GF-D8 (cell line): ENCODE data around the gene MORN5.

Experiments used
- DNase-seq: peaks from one replicate; lab custom pipeline; 2025; lab: John Stamatoyannopoulos, UW

MORN5 gene

DNA sequence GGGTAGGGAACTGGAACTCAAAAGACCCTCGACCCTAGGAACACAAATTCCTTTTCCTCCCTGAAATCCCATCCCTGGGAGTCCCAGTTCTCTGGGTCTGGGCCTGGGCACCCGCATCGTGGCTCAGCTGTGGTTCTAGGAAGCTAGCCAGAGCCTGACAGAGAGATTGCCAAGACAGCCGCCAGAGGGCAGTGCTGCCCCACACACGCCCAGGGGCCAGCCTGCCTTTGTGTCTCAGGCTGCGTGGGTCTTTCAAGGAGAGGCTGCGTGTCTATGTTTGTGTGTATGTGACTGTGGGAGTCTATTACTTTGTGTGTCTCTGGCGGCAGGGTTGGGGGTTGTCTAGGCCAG lies 34.6 kb upstream of the MORN5 start:
- DNase-seq = no peak

DNA sequence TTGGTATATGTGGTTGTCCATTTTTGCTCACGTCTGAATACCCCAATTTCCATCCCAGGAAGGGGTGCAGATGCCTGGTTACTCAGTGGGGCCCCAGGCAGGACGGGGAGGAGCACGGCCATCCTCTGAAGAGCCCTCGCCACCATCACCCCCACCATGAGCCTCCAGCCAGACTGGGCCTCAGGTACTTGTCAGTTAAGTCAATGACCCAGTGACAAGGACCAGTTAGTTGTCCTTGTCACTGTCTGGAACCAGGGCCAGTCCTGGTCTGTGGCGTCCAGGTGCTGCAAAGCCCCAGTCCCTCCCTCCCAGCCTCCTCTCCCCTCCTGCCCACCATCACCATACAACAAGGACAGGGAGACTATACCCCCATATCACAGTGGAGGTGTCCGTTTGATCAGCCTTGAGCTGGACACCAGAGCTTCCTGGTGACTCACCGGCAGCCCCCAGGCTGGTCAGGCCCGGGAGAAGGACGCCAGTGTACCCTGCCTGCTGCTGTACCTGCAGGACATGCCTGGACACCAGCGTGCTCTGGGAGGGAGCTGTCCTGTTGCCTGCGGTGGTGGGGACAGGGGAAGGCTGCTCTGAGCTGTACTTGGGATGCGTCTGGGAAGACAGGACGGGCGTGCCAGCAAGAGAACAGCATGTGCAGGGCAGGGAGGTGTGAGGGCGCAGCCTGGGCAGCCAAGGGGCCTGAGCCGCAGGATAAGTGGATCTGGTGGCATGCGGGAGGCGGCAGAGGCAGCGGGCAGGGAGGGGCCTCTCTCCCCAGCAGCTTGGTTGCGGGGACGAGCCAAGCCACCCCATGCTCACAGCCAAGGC lies 34.0 kb upstream of the MORN5 start:
- no peak for DNase-seq

DNA sequence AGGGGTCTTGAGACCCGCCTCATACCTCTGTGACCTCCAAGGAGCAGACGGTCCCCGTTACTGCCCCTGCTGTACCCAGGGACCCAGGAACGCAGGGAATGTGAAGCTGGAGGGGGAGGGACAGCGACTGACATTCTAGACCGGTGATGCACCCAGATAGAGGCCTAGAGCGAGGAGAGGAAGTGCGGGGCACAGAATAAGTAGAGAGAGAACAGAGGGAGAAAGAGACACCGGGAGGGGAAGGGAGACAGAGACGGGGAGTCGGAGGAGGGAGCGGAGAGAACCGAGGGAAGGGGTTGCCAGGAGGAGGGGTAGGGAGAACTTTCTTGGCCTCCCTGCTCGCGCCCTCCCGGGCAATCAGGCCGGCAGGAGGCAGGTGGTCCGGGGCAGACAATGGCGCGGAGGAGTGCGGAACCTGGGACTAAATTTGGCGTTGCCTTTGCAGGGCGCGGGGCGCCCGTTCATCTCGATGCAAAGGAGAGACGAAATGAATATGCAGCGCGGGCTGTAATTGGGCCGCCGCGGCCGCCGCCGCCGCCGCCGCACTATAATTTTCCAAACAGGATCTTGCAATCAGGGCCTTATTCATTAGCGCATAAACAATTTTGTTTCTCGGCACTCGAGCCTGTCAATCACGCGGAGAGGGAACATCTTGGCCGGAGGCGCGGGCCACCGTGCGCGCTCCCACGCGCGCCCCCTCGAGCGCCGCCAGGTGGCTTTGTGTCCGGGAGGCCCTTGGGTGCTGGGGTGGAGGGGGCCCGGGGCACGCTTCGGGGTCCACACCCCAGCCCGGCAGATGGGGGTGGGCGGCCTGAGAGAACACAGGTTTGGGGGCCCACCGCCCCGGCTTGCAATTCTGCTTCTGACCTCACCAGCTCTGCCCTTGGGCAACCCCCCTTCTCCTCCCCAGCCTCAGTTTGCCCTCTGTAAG lies 33.1 kb upstream of the MORN5 start:
- no peak for DNase-seq

DNA sequence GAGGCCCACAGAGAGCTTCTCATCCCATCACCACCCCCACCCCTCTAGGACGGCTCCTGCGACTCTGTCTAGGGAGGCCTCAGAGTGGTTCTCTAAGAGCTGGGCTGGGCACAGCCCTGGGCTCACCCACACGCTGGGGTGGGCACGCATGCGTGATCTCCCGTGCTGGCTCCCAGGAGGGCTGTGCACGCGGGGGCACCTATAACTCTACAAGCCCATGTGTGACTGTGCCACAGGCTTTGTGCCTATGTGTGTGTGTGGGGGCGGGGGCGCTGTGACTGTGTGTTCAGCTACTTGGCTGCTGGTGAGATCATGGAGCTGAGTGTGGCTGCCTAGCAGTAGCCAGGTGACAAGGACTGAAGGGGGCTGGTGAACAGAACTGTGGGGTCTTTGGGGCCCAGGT lies 32.3 kb upstream of the MORN5 start:
- no peak for DNase-seq

DNA sequence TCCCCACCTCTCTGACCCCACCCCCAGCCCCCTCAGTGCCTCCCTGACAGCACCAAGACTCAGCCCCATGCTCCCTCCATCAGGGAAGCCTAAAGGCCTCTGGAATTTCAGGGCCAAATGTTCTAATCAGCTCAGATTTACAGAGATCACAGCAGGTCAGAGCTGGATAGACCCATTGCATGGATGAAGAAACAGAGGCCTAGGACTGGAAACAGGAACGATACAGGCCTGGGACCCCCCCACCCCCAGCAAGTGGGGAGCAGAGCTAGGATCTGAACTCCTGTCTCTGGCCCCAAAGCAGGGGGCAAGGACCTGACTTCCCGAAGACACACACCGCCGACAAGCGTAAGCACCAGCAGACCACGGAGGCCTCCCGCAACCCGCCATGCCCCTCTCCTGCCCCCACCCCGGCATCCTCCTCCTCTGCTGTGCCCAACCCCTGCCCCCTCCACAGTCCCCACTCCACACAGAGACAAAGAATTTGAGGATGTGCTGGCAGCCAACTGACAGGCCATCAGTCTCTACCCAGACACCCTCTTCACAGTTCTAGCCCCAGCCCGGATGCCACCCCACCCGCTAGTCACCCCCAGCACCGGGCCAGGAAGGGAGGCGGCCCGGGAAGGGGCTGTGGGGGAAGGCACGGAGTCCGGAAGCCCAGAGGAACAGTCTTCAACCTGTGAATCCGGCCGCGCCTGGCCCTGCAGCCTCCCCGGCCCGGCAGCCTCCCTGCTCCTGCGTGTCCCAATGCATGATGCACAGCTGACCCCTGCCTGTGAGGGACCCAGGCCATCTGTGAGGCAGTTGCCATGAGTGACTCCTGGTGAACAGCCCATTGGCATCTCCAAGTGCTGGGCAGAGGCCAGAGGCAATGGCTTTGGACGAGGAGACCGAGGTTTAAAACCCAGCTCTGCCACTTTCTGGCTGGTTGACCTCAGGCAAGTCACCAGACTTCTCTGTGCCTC lies 31.4 kb upstream of the MORN5 start:
- no peak for DNase-seq

DNA sequence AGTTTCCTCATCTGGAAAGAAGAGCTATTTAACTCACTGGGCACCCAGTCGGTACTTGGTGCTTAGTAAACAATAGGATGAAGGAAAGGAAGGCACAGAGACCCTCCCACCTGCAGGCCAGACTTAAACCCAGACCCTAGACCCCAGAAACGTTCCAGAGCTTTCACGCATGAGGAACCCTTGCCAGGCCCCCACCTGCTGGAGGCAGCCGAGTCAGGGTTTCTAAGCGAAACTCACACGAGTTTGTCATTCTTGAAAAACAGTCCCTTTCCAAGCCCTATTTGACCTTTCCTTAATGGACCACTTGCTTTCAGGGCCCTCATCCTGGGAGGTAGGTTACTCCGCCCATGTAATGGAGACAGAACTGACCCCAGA lies 30.8 kb upstream of the MORN5 start:
- no peak for DNase-seq

DNA sequence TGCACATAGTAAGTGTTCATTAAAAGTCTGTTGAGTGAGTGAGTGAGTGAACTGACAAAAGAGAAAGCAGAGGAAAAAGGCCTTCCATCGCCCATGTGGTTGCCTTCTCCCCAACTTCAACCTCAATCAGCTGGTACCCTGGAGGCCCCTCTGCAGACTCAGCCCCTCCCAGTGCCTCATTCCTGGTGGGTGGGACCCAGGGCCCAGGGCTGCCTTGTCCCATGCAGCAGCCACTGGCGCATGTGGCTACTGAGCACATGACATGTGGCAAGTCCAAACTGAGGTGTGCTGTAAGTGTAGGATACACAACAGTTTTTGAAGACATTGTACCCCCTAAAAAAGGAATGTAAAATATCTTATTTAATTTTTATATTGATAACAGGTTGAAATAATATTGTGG lies 29.7 kb upstream of the MORN5 start:
- no peak for DNase-seq

DNA sequence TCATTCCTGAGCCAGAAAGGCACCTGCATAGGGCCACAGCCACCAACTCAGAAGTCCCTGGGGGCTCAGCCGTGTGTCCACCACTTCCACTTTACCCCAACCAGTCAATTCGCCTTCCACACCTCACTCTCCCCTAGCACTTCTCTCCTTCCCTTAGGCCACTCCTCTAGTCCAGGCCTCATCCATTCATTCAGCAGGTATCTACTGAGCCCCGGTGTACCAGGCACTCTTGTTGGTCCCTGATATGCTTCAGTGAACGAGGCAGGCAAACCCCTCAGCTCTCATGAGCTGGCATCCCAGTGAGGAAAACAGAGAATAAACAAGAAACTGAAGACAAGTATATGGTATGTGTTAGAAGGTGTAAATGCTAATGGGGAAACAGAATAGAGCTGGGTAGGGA lies 28.9 kb upstream of the MORN5 start:
- no peak for DNase-seq

DNA sequence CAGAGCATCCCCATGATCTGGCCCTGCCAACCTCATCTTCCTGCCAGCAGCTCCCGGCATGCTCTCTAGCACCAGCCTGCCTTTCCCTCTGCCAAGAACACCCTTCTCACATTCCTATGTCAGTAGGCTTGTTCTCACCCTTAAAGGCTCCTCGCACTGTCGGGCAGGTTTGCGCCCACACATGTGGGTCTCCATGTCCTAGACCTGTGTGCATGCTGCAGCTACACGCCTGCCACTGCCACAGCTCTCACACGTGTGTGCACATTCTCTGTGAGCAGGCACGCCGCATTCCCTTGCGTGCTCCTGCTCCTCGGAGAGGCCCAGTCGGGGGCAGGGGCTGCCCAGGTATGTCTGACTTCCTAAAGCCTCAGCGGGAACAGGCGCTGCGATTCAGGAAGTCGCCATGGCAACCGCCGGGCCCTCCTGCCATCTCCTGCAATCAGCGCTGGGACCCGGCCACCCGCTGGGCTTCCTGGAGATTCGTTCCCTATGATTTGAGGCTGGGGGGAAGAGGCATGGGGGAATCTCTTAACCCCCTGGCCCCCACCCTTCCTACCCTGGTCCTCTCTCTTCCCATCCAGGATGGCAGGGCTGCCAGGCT lies 28.2 kb upstream of the MORN5 start:
- no peak for DNase-seq

DNA sequence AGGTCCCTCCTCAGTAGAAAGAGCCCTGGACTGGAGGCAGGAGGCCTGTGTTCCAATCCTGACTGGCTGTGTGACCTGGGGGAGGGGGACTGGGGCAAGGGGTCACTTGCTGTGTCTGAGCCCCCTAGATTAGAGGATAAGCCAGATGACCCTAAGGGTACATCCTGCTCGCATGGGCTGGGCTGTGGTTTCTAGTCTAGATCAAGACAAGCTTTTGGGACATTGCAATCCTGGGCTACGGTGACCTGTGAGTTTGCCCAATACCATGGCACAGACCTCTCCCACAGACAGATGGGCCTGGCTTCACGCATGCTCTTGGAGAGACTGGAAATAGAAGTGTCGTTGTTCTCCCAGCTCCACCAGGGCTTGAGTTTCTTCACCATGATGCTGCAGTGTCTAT lies 27.2 kb upstream of the MORN5 start:
- DNase-seq = no peak

DNA sequence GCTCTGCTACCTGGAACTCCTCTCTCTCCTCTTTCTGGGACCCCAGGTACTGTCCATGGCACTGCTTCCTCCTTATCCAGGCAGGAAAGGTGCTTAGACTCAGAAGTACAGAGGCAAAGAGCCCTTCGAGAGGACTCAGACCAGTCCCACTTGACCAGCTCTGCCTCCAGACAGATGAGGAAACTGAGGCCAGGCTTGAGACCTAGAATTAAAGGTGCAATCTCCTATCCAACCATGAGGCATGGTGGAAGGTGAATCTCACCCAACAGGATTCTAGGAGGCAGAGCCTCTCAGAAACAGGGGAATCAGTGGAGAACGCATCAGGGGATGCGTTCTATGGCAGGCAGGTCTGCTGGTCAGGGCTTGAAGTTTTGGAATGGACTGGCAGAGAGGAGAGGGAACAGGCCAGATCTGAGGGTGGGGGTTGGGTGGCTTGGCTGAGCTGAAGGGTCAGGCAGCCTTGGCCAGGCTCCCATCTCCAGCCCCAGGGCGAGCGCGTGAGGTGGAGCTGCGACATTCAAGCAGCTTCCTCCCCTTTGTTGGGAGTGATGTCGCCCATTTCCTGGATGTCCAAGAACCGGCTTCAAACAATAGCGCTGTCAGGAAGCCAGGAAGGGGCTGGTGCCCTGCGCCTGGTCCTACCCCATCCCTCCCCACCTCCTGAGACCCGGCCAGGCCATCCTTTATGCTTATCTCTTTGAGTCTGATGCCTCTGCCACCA lies 26.3 kb upstream of the MORN5 start:
- DNase-seq = no peak

DNA sequence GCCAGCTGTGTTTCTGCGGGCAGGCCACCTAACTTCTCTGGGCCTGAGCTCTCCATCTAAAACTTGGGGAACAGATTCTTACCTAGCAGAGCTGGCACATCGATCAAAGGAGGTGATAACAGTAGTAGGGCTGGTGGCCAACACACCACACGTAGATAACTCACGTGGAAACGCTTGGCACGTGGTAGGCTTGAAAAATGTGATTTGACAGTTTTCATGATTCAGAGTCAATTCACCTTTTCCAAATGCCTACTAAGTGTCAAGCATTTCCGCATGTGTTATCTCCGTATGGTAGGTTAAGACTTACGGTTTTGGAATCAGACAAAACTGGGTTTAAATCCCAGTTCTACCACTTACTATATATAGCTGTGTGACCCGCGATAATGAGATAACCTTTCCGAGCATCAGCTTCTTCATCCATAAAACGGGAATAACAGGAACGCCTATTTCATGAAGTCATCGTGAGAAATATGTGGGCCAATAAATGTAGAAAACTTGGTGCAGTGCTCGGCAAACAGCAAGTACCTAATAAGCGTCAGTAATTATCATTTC lies 25.6 kb upstream of the MORN5 start:
- no peak for DNase-seq

DNA sequence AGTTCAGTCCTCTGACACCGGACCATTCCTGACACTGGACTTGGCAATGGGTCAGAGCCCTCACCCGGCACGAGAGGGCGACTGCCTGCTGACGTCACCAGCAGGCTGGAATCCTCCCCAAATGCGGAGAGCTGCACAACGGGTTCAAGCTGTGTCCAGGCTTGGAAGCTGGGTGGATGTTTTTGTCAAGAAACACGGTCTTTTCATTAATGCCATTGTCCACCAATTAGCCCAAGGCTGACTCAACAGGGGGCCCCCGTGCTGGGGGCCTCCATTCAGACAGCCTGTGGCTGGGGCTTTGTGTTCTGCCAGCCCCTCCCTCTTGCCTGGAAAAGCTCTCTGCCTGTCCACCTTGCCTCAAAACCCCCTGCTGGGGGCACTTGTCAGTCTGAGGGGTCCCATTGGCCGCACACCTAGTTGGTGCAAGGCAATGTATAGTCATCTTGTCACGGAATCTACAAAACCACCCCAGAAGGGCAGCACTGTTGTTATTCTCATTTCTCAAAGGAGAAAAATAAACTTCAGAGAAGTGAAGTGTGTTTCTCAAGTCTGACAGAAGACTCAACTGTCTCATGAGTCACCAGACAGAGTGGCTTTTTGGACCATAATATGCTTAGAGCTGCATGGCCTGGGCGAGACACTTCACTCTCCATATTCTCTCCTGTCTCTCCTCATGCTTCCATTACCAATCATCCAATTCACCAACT lies 24.7 kb upstream of the MORN5 start:
- DNase-seq = no peak

DNA sequence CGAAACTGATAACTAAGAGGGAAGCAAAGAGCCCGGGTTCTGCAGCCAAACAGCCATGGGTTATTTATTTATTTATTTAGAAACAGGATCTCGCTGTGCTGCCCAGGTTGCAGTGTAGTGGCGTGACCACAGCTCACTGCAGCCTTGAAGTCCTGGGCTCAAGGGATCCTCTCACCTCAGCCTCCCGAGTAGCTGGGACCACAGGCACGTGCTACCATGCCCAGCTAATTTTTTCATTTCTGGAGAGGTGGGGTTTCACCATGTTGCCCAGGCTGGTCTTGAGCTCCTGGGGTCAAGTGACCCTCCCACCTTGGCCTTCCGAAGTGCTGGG lies 24.2 kb upstream of the MORN5 start:
- DNase-seq = no peak

DNA sequence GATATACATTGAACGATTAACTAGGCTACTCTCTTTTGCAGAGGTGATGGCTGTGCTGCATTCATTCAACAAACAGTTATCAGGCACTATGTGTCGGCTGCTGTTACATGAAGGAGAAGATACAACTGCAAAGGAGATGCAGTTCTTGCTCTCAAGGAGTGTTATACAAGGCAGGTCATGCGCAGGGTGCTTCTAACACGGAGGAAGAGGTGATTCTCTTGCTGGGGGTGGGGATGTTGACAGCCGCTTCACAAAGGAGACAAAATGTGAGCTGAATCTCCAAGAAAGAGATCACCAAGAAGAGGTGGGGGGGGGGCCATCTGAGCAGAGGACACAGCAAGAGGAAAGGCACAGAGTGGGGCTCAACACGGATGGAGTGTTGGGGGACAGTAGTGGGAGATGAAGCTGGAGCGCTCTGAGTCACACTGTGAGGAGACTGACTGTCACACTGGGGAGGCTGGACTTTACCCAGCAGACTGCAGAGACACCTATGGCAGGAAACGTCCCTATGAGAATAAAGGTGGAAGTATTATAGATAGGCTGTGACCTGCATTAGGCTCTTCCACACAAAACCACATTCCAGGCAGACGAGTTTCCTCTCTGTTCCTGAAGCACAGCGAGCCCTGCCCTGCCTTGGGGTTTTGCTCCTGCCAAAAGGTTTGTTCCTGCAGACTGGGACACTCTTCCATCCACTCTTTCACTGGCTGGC lies 21.0 kb upstream of the MORN5 start:
- no peak for DNase-seq

DNA sequence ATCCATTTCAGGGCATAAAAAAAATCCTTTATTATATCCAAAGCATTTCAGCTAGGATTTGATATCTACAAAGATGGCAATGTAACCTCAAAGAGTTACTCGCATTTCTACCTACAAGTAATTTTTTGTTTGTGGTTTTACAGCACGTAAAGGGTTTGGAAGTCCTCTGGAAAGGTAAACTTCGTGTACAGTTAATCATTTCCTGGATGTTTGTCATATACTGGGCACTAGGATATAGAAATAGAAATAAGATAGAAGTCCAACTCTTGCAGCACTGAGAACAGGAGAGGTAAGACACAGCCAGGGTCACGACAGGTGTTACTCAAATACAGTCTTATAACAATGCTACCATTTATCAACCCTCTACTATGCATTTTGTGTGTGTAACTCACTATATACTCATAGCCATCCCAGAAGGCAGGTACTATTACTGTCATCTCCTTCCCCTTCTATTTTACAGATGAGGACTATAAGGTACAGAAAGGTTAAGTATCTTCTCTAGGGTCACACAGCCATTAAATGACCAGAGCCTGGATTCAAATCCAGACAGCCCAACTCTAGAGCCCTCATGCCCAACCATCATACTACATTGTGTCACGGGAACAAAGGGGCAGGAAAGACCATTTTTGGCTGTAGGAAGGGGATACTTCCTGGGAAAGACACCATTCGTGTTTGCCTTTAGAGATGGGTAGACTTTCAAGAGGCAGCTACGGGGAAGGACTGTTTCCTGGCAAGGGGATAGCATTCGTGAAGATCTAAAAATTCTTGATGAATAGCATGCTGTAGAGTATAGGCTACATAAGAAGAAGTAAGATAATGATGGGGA lies 19.1 kb upstream of the MORN5 start:
- no peak for DNase-seq

DNA sequence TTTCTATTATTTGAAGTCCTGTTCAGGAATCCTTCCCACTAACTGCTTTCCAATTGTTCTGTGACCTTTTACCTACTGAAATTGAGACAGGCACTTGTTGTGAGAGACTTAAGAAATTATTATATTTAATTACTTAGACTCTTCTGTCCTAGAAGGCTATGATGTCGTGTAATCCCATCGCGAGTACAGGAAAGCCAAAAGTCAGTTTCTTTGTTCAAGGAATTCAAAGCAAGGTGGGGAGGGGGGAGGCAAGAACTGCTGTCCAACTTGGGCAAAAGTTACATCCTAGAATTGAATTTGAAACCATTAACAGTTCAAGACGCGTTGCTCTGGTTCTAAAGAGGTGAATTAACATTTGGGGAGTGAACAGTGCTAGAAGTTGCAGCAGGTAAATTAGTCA lies 18.0 kb upstream of the MORN5 start:
- DNase-seq = no peak

DNA sequence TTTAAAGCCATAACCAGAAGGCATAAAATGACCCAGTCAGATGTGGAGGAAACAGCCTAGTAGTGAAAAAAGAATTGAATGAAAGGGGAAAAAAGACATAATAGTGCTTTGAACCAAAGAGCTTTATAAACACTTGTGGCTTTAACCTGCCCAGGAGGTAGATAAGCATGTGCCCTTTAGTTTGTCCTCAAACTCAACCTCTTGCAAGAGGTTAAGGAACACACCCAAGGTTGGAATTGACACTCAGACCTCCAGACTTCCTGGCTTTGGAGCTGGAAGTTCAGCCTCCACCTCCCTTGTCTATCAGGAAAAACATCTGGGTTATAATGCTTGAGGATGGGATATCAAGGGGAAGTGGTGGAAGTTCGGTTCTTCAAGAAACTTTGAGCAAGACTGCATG lies 16.4 kb upstream of the MORN5 start:
- no peak for DNase-seq

DNA sequence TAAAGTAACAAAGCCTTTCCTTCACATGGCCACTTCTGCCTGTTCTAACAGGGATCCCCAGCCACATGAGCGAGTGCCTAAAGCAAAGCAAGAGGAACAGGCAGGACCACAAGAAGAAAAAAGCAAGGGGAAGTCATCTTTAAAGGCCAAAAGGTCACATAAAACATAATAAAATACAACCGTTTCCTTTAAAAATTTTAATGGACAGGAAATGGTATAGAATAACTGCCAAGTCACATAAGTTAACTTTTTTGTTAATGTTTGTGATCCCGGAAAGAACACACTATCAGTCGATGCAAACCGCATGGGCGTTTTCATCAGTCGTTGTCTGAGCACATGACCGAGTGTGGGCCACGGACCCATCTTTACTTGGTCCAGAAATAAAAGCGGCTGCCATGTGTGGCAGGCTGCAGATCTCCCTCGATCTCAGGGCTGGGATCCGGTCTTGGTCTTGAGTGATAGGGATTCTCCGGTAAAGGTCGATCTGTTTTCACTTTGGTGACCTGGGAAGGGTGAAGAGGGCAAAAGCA lies 15.8 kb upstream of the MORN5 start:
- no peak for DNase-seq
